CD14-positive monocyte (primary cell): Measurements from ENCODE around the gene SEPHS1. TPM values are rescaled to one million over a fixed set of nuclear protein-coding genes. Genes with fewer than 3 reads are reported as not detected.
A peak's percentile ranks its signal among the peaks of the same experiment; 100 is the strongest.

Experiments
- DNase-seq, 3 donors: peaks; one replicate each; pipeline ENCODE4 v3.0.0-alpha.2; 2011 to 2022
- H2AFZ ChIP-seq: 2 replicates; pipeline ENCODE4 v1.6.0; 2012; ENCODE audit warnings: mild to moderate bottlenecking, low read depth, low read length, inconsistent platforms; ENCODE audit not compliant: insufficient read depth, poor library complexity, severe bottlenecking
- H3K27ac ChIP-seq, 2 donors: 1 replicate in 1 of 2; 2 replicates in 1 of 2; pipeline ENCODE4 v1.5.1; 2012 to 2013; ENCODE audit warnings: low read length in 2 of 2, control low read depth in 1 of 2, inconsistent platforms in 1 of 2, low read depth in 1 of 2, mild to moderate bottlenecking in 1 of 2
- H3K27me3 ChIP-seq, 2 donors: one replicate each; pipeline versions ENCODE4 v1.6.0 to v1.6.1; 2011 to 2013; ENCODE audit warnings: low read length in 2 of 2; ENCODE audit not compliant: control insufficient read depth in 2 of 2, insufficient read depth in 2 of 2
- H3K36me3 ChIP-seq, 2 donors: replicated peaks in 1 of 2; 1 replicate in 1 of 2; 2 replicates in 1 of 2; pipeline versions ENCODE4 v1.5.1 to v1.6.1; 2012 to 2013; ENCODE audit warnings: low read length in 2 of 2, control low read depth in 1 of 2, inconsistent platforms in 1 of 2, mild to moderate bottlenecking in 1 of 2; ENCODE audit not compliant: insufficient read depth in 2 of 2, control insufficient read depth in 1 of 2
- H3K4me1 ChIP-seq, 2 donors: 1 replicate in 1 of 2; 2 replicates in 1 of 2; pipeline versions ENCODE4 v1.5.1 to v1.6.1; 2012 to 2013; ENCODE audit warnings: low read length in 2 of 2, control low read depth in 1 of 2, inconsistent platforms in 1 of 2, mild to moderate bottlenecking in 1 of 2, moderate library complexity in 1 of 2; ENCODE audit not compliant: insufficient read depth in 2 of 2, control insufficient read depth in 1 of 2
- H3K4me2 ChIP-seq: replicated peaks from 2 replicates; pipeline ENCODE3; 2012; ENCODE audit warnings: low read length, moderate library complexity, mild to moderate bottlenecking; ENCODE audit not compliant: poor library complexity, severe bottlenecking; ENCODE audit errors: extremely low read depth
- H3K4me3 ChIP-seq, 3 experiments: fragments of 200-600 bp in 1 of 3; sonication (generic) in 1 of 3; replicated peaks in 1 of 3; 1 replicate in 2 of 3; 2 replicates in 1 of 3; pipeline ENCODE4 v1.5.1; 2011 to 2013; ENCODE audit warnings: low read length in 3 of 3, mild to moderate bottlenecking in 3 of 3, control low read depth in 2 of 3, low read depth in 2 of 3, inconsistent platforms in 1 of 3, moderate library complexity in 1 of 3
- H3K79me2 ChIP-seq: 2 replicates; pipeline ENCODE4 v1.6.0; 2012; ENCODE audit warnings: mild to moderate bottlenecking, control low read depth, inconsistent platforms, low read length, moderate library complexity; ENCODE audit not compliant: insufficient read depth
- H3K9ac ChIP-seq: 2 replicates; pipeline ENCODE4 v1.6.0; 2017; ENCODE audit warnings: low read length, mild to moderate bottlenecking; ENCODE audit not compliant: insufficient read depth, poor library complexity, severe bottlenecking
- H3K9me3 ChIP-seq, 2 donors: replicated peaks in 1 of 2; 1 replicate in 1 of 2; 2 replicates in 1 of 2; pipeline versions ENCODE4 v1.5.1 to v1.6.1; 2012 to 2013; ENCODE audit warnings: low read length in 2 of 2, control low read depth in 1 of 2; ENCODE audit not compliant: control insufficient read depth in 1 of 2, insufficient read depth in 1 of 2
- H4K20me1 ChIP-seq: 2 replicates; pipeline ENCODE4 v1.6.0; 2012; ENCODE audit warnings: mild to moderate bottlenecking, low read length, control low read depth, moderate library complexity; ENCODE audit not compliant: insufficient read depth
- H3K27ac Mint-ChIP-seq, 7 donors: one replicate each; pipeline ENCODE4 v1.8.0; 2020; ENCODE audit warnings: mild to moderate bottlenecking in 7 of 7, mixed read lengths in 7 of 7, moderate library complexity in 6 of 7, inconsistent platforms in 2 of 7
- H3K27me3 Mint-ChIP-seq, 3 donors: one replicate each; pipeline ENCODE4 v1.8.0; 2021 to 2022; ENCODE audit warnings: low read depth in 3 of 3, mild to moderate bottlenecking in 3 of 3, mixed read lengths in 3 of 3, moderate library complexity in 3 of 3, inconsistent platforms in 1 of 3
- H3K36me3 Mint-ChIP-seq, 2 donors: one replicate each; pipeline ENCODE4 v1.8.0; 2020; ENCODE audit warnings: mixed read lengths in 2 of 2, inconsistent platforms in 1 of 2, mild to moderate bottlenecking in 1 of 2
- H3K4me1 Mint-ChIP-seq: one replicate; pipeline ENCODE4 v1.8.0; 2020; ENCODE audit warnings: mild to moderate bottlenecking, mixed read lengths
- H3K4me3 Mint-ChIP-seq, 2 donors: one replicate each; pipeline ENCODE4 v1.8.0; 2020; ENCODE audit warnings: mild to moderate bottlenecking in 2 of 2, mixed read lengths in 2 of 2, moderate library complexity in 1 of 2
- H3K9me3 Mint-ChIP-seq, 7 donors: one replicate each; pipeline ENCODE4 v1.8.0; 2020 to 2022; ENCODE audit warnings: mixed read lengths in 7 of 7, mild to moderate bottlenecking in 6 of 7, moderate library complexity in 6 of 7, inconsistent platforms in 2 of 7
- WGBS: methylation state at CpG from one replicate; pipeline ENCODE4 v1.1.5; 2013; ENCODE audit warnings: missing lambda C conversion rate; ENCODE audit not compliant: insufficient coverage; 5-methylcytosine and 5-hydroxymethylcytosine counted together
- intact Hi-C, 2 donors: fragments of 100-400 bp; cut with micrococcal nuclease; formaldehyde crosslinking; loops; one replicate each; pipeline versions ENCODE4 v1.15.0 to v1.15.1; 2023
- polyA plus RNA-seq, 3 donors: library from polyadenylated mRNA; depleted of rRNA in 1 of 3; unstranded in 2 of 3; stranded (reverse) in 1 of 3; fragments of 300-500 nt in 2 of 3; fragments of >200 nt in 1 of 3; fragmentation: Illumina TruSeq in 2 of 3; gene quantifications; 1 replicate in 2 of 3; 2 replicates in 1 of 3; pipeline ENCODE4 v1.2.3, GENCODE V29; 2012 to 2021
- TF ChIP-seq, protein P1 (sequence below): fragments of 200-600 bp; IDR thresholded peaks from one replicate; pipeline ENCODE4 v1.8.0; 2022; ENCODE audit warnings: antibody characterized with exemption, mild to moderate bottlenecking

SEPHS1 gene
- polyA plus RNA-seq, 3 donors, result 11.9 to 16.3 (median 15.1) TPM

DNA sequence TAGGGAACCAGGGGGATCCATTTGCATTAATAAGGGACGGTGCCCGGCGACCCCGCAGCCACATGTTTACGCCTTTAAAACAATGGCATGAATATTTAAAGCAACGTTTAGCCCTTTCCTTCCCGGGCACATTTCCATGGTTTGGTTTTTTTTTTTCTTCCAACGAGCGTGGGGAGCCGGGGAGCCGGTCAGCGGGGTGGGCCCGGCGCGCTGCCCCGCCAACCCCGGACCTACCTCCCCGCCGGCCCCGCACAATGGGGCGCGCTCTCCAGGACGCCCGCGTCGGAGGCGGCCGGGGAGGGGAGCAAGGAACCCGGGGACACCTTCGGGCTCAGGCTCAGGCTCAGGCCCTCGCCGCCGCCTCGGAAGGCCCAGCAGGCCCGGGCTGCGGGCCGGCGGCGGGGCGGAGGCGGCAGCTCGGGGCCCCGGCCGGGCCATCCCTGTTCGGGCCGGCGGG lies 1.0 kb downstream of the SEPHS1 start:
- Mint-ChIP-seq H3K27ac (peak overlapping the region in 6 of 7 donors; percentile 28 to 87 (median 53)), H3K9me3 (no peaks in the 10 kb centered on the region), H3K27me3 (peaks cover 15 to 22% (median 21%) of the 10 kb centered on the region in 3 donors), H3K4me3 (peak overlapping the region; percentile 78 to 82), H3K4me1 (peaks cover 38% of the 10 kb centered on the region), H3K36me3 (peaks cover 6 to 20% of the 10 kb centered on the region in 2 donors)
- Histone ChIP-seq H3K79me2 (peaks cover 52% of the 10 kb centered on the region), H3K4me2 (peak overlapping the region; percentile 99), H3K4me3 (peak overlapping the region; percentile 48 to 78 (median 51)), H3K36me3 (peaks cover 0 to 6% of the 10 kb centered on the region in 2 donors), H3K9me3 (no peaks in the 10 kb centered on the region), H4K20me1 (no peaks in the 10 kb centered on the region), H3K27ac (peak overlapping the region; percentile 48 to 73), H2AFZ (peak overlapping the region; percentile 83), H3K9ac (peak overlapping the region; percentile 85), H3K27me3 (peaks cover under 1 to 19% of the 10 kb centered on the region in 2 donors), H3K4me1 (peaks cover 33 to 40% of the 10 kb centered on the region in 2 donors)
- intact Hi-C loops, result loop anchor here in 1 of 2 donors (5.0 kb wide), 1 partner anchor 45 kb away; the partner anchor contains the start of gene PHYH
- TF ChIP-seq, protein P1, sequence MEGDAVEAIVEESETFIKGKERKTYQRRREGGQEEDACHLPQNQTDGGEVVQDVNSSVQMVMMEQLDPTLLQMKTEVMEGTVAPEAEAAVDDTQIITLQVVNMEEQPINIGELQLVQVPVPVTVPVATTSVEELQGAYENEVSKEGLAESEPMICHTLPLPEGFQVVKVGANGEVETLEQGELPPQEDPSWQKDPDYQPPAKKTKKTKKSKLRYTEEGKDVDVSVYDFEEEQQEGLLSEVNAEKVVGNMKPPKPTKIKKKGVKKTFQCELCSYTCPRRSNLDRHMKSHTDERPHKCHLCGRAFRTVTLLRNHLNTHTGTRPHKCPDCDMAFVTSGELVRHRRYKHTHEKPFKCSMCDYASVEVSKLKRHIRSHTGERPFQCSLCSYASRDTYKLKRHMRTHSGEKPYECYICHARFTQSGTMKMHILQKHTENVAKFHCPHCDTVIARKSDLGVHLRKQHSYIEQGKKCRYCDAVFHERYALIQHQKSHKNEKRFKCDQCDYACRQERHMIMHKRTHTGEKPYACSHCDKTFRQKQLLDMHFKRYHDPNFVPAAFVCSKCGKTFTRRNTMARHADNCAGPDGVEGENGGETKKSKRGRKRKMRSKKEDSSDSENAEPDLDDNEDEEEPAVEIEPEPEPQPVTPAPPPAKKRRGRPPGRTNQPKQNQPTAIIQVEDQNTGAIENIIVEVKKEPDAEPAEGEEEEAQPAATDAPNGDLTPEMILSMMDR, result no peak
- DNase-seq, result peak in 2 of 3 donors; percentile 12 to 22
- under 1% methylated on average over 38 of the region's 47 CpGs for WGBS

DNA sequence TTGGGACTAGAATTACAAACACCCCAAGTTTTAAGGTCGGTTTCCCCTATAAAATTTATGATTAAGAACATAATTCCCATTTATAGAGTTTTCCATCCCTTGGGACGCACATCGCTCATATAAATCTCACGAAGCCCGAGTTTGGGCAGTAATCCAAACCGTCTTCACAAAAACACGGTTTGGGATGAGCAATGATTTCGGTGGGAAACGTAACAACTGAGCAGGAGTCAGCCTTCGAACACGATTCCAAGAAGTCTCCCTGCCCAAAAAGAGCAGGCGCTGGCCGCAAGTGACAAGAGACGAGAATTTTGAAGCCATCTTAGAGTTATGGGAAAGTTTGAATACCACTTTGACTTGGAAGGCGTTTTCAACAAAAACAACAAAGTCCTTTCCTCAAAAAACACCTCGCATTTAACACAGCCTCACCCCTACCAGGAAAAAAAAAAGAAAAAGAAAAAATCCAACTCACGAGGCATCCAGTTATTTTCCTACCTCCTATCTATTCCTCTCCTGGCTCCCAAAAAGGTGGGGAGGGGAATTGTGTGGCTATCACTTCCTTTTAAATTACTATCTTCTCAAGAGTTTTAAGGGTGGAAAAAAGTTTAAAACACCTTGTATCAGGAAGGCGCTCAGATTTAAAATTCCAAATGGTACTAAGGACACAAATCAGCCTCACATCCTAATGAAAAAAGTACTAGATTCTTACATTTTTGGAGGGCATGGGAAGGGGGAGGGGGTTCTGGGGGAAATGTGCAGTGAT lies 1.6 kb downstream of the SEPHS1 start:
- H3K4me1 Mint-ChIP-seq, result peaks cover 38% of the 10 kb centered on the region
- Histone ChIP-seq H3K9ac (peak overlapping the region; percentile 85), H3K4me1 (peaks cover 33 to 40% of the 10 kb centered on the region in 2 donors), H4K20me1 (no peaks in the 10 kb centered on the region), H3K79me2 (peaks cover 56% of the 10 kb centered on the region), H3K9me3 (no peaks in the 10 kb centered on the region), H3K4me3 (peak overlapping the region; percentile 48 to 78 (median 51)), H2AFZ (peak overlapping the region; percentile 83), H3K36me3 (peaks cover 0 to 6% of the 10 kb centered on the region in 2 donors), H3K4me2 (peak overlapping the region; percentile 99), H3K27ac (peak overlapping the region; percentile 48 to 73), H3K27me3 (peaks cover 0 to 13% of the 10 kb centered on the region in 2 donors)
- 53% methylated on average over 10 of the region's 18 CpGs for WGBS
- intact Hi-C loops, result loop anchor here in 1 of 2 donors (5.0 kb wide), 1 partner anchor 44 kb away; the partner anchor contains the start of gene PHYH
- peak overlapping the region in 6 of 7 donors; percentile 28 to 87 (median 53) for H3K27ac Mint-ChIP-seq
- peaks cover 6 to 20% of the 10 kb centered on the region in 2 donors for H3K36me3 Mint-ChIP-seq
- H3K9me3 Mint-ChIP-seq, result no peaks in the 10 kb centered on the region
- peaks cover 9 to 16% (median 16%) of the 10 kb centered on the region in 3 donors for H3K27me3 Mint-ChIP-seq
- TF ChIP-seq, protein P1, result no peak
- peak overlapping the region; percentile 78 to 82 for H3K4me3 Mint-ChIP-seq
- no peak for DNase-seq
